ENCODE data around the gene ALDH2.
"Not testable (repeated sequence)": the region's sequence is repeated elsewhere in the genome, so short reads cannot be mapped to it uniquely, and the experiment has no call there.

ALDH2 gene

GRCh38 chr12:111827907-111828306, 61.2 kb downstream of the ALDH2 start:
- no peak for DNase-seq (ENCODE audit: low spot score)

DNA sequence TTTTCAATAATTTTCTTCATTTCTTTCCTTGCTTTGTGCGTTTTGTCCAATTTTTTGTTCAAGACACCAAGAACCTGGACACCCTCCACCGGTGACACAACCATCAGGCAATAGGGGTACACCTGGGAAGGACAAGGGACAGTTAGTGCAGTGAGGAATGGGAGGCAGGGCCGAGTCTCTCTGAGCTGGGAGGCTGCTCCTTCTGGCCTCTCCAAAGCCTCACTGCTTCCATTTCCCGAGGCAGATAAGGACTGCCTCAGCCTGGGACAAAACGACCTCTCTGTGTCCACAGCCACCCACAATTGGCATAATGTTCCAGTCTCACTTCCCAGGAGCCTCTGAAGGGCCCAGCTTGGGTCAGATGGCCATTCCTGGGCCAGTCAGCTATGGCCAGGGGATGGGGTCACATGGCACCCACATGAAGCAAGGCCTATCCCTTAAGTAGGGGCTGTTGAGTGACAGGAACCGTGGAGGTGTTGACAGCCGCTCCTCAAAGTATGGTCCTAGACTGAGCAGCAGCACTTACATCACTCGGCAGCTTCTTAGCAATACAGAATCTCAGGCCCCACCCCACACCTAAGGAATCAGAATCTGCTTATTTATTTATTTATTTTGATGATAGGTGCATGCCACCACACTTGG, 61.7 kb downstream of the ALDH2 start:
- no peak for DNase-seq (ENCODE audit: low spot score)

GRCh38 chr12:111829635-111830034, 62.9 kb downstream of the ALDH2 start:
- not testable (repeated sequence) for DNase-seq (ENCODE audit: low spot score)

DNA sequence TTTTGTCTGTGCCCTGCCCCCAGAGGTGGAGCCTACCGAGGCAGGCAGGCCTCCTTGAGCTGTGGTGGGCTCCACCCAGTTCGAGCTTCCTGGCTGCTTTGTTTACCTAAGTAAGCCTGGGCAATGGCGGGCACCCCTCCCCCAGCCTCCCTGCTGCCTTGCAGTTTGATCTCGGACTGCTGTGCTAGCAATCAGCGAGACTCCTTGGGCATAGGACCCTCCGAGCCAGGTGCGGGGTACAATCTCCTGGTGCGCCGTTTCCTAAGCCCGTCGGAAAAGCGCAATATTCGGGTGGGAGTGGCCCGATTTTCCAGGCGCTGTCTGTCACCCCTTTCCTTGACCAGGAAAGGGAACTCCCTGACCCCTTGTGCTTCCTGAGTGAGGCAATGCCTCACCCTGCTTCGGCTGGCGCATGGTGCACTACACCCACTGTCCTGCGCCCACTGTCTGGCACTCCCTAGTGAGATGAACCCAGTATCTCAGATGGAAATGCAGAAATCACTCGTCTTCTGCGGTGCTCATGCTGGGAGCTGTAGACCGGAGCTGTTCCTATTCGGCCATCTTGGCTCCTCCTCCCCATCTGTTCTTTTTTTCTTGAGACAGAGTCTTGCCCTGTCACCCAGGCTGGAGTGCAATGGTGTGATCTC, 68.1 kb downstream of the ALDH2 start:
- not testable (repeated sequence) for DNase-seq (ENCODE audit: low spot score)

DNA sequence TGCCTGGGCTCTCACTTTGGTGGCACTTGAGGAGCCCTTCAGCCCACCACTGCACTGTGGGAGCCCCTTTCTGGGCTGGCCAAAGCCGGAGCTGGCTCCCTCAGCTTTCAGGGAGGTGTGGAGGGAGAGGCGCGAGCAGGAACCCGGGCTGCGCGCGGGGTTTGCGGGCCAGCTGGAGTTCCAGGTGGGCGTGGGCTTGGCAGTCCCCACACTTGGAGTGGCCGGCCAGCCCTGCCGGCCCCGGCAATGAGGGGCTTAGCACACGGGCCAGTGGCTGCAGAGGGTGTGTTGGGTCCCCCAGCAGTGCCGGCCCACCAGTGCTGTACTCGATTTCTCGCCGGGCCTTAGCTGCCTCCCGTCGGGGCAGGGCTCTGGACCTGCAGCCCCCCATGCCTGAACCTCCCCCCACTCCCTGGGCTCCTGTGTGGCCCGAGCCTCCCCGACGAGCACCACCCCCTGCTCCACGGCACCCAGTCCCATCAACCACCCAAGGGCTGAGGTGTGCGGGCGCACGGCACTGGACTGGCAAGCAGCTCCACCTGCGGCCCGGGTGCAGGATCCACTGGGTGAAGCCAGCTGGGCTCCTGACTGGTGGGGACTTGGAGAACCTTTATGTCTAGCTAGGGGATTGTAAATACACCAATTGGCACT, 68.9 kb downstream of the ALDH2 start:
- DNase-seq (ENCODE audit: low spot score) = not testable (repeated sequence)

GRCh38 chr12:111838353-111838752, 71.6 kb downstream of the ALDH2 start:
- no peak for DNase-seq (ENCODE audit: low spot score)

DNA sequence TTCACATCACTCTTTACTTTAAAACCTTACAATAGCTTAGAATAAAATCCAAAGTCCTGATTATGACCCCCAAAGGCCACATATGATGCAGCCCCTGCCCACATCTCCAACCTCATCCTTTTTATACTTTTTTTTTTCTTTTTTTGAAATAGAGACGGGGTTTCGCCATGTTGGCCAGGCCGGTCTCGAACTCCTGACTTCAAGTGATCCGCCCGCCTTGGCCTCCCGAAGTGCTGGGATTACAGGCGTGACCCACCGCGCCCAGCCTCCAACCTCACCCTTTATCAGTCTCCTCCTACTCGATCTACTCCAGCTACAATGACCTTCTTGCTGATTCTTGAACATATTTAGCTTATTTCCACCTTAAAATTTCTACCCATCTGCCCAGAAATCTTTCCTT, 74.1 kb downstream of the ALDH2 start:
- DNase-seq (ENCODE audit: low spot score) = no peak

DNA sequence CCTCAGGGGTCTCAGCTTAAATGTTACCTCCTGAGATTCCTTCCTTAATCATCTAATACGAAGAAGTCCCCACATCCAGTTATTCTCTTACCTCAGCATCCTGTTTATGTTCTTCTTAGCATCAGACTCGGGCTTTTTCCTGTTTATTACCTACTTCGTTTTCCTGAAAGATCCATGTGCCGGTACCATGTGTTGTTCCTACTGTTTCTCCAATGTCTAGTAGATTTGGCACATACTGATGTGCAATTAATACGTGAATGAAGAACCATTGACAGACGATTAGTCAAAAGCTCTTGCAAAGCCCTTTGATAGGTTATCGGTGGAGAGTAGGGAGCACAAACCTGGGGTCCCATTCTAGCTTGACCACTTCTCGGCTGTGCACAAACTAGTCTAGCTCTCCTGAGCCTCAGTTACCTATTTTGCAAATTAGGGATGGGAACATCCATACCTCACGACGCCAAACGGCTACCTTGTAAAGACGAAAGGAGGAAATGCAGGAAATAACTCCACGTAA, 74.6 kb downstream of the ALDH2 start:
- DNase-seq (ENCODE audit: low spot score) = no peak

- peak; percentile 96 for DNase-seq (ENCODE audit: low spot score)
These were observed 75.2 kb downstream of the ALDH2 start, which contains the start of gene MAPKAPK5 for GRCh38 chr12:111841750-111842555. Gene MAPKAPK5, plus strand, starts transcription at chr12:111842228. Its CDS starts 506 bp downstream, at chr12:111842734.

DNA sequence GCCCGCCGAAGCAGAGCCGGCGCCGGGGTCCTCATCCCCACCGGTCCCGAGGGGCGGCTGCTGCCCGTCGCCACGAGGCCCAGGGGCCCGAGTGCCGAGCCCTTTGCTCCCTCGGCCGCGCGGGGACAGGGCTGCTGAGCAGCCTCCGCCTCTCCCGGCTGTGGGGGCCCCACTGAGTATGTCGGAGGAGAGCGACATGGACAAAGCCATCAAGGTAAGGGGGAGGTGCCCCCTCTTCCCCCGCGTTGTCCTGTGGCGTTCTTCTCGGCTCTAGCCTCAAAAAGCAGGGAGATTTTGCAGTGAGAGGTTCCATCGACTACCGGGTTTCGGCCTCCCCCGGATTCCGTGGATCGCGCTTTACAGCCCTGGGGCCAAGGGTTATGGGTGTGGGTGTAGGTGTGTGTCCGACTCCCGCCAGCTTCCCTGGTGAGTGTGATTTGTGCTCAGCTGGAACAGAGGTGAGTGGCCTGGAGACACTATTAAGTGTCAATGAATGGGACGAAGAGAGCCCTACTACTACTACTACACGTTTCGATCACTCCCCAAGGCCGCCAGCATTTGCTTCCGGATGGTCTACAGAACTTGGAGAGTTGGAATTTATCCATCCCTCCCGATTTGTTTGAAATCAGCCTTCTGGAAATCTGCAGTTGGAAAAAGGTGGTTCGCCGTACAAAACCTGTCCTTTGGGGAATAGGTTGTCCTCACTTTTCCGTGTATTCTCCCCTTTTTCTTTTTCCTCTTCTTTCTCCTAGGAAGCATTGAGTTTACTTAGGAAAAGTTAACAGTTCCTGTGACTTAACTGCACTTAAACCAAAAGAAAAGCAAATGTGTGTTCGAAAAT, 76.0 kb downstream of the ALDH2 start:
- DNase-seq (ENCODE audit: low spot score) = peak; percentile 47

GRCh38 chr12:111846016-111846415, 79.3 kb downstream of the ALDH2 start:
- DNase-seq (ENCODE audit: low spot score) = no peak

- DNase-seq (ENCODE audit: low spot score) = no peak
These were observed 83.8 kb downstream of the ALDH2 start for GRCh38 chr12:111850526-111850925.

- no peak for DNase-seq (ENCODE audit: low spot score)
These were observed 91.5 kb downstream of the ALDH2 start for GRCh38 chr12:111858186-111858585.

- no peak for DNase-seq (ENCODE audit: low spot score)
These were observed 92.0 kb downstream of the ALDH2 start for GRCh38 chr12:111858778-111859177.

- DNase-seq (ENCODE audit: low spot score) = no peak
These were observed 98.2 kb downstream of the ALDH2 start for GRCh38 chr12:111864913-111865312.

All from NAMALWA (cell line).